Neural cell (in vitro differentiated cells): ENCODE results near the gene KIAA1191.

Source experiments
- CTCF ChIP-seq: fragments of 450-650 bp; IDR thresholded peaks from 2 replicates; pipeline ENCODE4 v1.5.1; 2014; ENCODE audit warnings: antibody characterized with exemption, mild to moderate bottlenecking, moderate library complexity; ENCODE audit not compliant: poor library complexity, severe bottlenecking
- EZH2 ChIP-seq: fragments of 200-600, 300-800 bp; shearing (Covaris generic), sonication (generic); IDR thresholded peaks from 2 replicates; pipeline ENCODE4 v1.6.1; 2014; ENCODE audit warnings: antibody characterized with exemption, low read length, borderline replicate concordance, mild to moderate bottlenecking; ENCODE audit not compliant: insufficient read depth, poor library complexity, severe bottlenecking
- POLR2AphosphoS5 ChIP-seq: IDR thresholded peaks from 2 replicates; pipeline ENCODE4 v1.6.1; 2012
- SMC3 ChIP-seq: fragments of 450-650 bp; conservative IDR thresholded peaks from 2 replicates; pipeline ENCODE4 v1.6.1; 2014; ENCODE audit warnings: antibody characterized with exemption, mild to moderate bottlenecking, moderate library complexity; ENCODE audit not compliant: poor library complexity

- no peak for TF ChIP-seq POLR2AphosphoS5
- no peak for TF ChIP-seq CTCF
- TF ChIP-seq EZH2 = no peak
- TF ChIP-seq SMC3 = no peak
Observed at GRCh38 chr5:176334031-176334770, 27.4 kb downstream of the KIAA1191 start.
